GM23248 (cell line): Measurements from ENCODE around the gene TRIM37. TPM values are rescaled to one million over a fixed set of nuclear protein-coding genes. Genes with fewer than 3 reads are reported as not detected.

Experiments
- DNase-seq: peaks from one replicate; pipeline ENCODE4 v3.0.0-alpha.2; 2015
- H2AFZ ChIP-seq: fragments of 200-600 bp; sonication (generic); 2 replicates; pipeline ENCODE4 v1.6.1; 2016; ENCODE audit warnings: antibody characterized with exemption
- H3F3A ChIP-seq: fragments of 200-600 bp; sonication (generic); 2 replicates; pipeline ENCODE4 v1.6.1; 2016; ENCODE audit warnings: mild to moderate bottlenecking, antibody characterized with exemption, mixed run types; ENCODE audit not compliant: insufficient read depth
- H3K27ac ChIP-seq: fragments of 200-600 bp; sonication (generic); 2 replicates; pipeline ENCODE4 v1.5.1; 2016; ENCODE audit warnings: mild to moderate bottlenecking
- H3K27me3 ChIP-seq: fragments of 200-600 bp; sonication (generic); replicated peaks from 2 replicates; pipeline ENCODE4 v1.6.1; 2016; ENCODE audit warnings: mild to moderate bottlenecking; ENCODE audit not compliant: insufficient read depth
- H3K36me3 ChIP-seq: fragments of 200-600 bp; sonication (generic); 2 replicates; pipeline ENCODE4 v1.6.1; 2016; ENCODE audit warnings: low read depth, mild to moderate bottlenecking
- H3K4me1 ChIP-seq: fragments of 200-600 bp; sonication (generic); 2 replicates; pipeline ENCODE4 v1.6.1; 2016; ENCODE audit warnings: mild to moderate bottlenecking; ENCODE audit not compliant: insufficient read depth
- H3K4me2 ChIP-seq: fragments of 200-600 bp; sonication (generic); one replicate; pipeline ENCODE4 v1.6.1; 2016; ENCODE audit warnings: mild to moderate bottlenecking; ENCODE audit not compliant: unreplicated experiment
- H3K4me3 ChIP-seq: fragments of 200-600 bp; sonication (generic); 2 replicates; pipeline ENCODE4 v1.5.1; 2016; ENCODE audit warnings: mild to moderate bottlenecking
- H3K79me2 ChIP-seq: fragments of 200-600 bp; sonication (generic); 2 replicates; pipeline ENCODE4 v1.6.1; 2016; ENCODE audit warnings: mild to moderate bottlenecking; ENCODE audit not compliant: insufficient read depth
- H3K9ac ChIP-seq: fragments of 200-600 bp; sonication (generic); 2 replicates; pipeline ENCODE4 v1.6.1; 2016; ENCODE audit warnings: mild to moderate bottlenecking
- H3K9me2 ChIP-seq: fragments of 200-600 bp; sonication (generic); 2 replicates; pipeline ENCODE4 v1.6.1; 2016; ENCODE audit warnings: mixed run types, mild to moderate bottlenecking, moderate library complexity; ENCODE audit not compliant: insufficient read depth
- H3K9me3 ChIP-seq: fragments of 200-600 bp; sonication (generic); one replicate; pipeline ENCODE4 v1.6.1; 2017; ENCODE audit warnings: low read depth
- H4K20me1 ChIP-seq: fragments of 200-600 bp; sonication (generic); 2 replicates; pipeline ENCODE4 v1.6.0; 2016; ENCODE audit not compliant: insufficient read depth
- EZH2 ChIP-seq: fragments of 200-600 bp; sonication (generic); IDR thresholded peaks from 2 replicates; pipeline ENCODE4 v1.6.1; 2018; ENCODE audit warnings: antibody characterized with exemption, mild to moderate bottlenecking; ENCODE audit not compliant: insufficient read depth, poor library complexity, severe bottlenecking
- EZH2phosphoT487 ChIP-seq: fragments of 200-600 bp; sonication (generic); IDR thresholded peaks from 2 replicates; pipeline ENCODE4 v1.6.1; 2018; ENCODE audit warnings: antibody characterized with exemption, moderate library complexity, mild to moderate bottlenecking, low read depth; ENCODE audit not compliant: insufficient read depth
- WGBS, 2 experiments: methylation state at CpG; one replicate each; pipeline ENCODE4 v1.1.6; 2015 to 2017; ENCODE audit warnings: low lambda C conversion rate in 2 of 2, low coverage in 1 of 2; ENCODE audit errors: missing lambda C conversion rate in 2 of 2; 5-methylcytosine and 5-hydroxymethylcytosine counted together
- in situ Hi-C: fragments of 300-500 bp; cut with MboI; formaldehyde crosslinking; loops from 2 replicates; pipeline ENCODE4 v1.15.0; 2020
- polyA plus RNA-seq: library from polyadenylated mRNA; unstranded; fragments of >200 nt; fragmentation: Nextera tagmentation; extraction: Ambion mirVana; gene quantifications from 2 replicates; pipeline ENCODE4 v1.2.1, GENCODE V29; 2016
- total RNA-seq: library from RNA; depleted of rRNA; stranded (reverse); fragments of >200 nt; shearing (Covaris generic); gene quantifications from 2 replicates; pipeline ENCODE4 v1.2.3, GENCODE V29; 2014

TRIM37 gene
- total and polyA plus RNA-seq, 2 experiments from 2014 or later = 17.1 to 23.7 TPM

GRCh38 chr17:59027750-59028149 is 78.9 kb downstream of the TRIM37 start:
- in situ Hi-C loops = no loop called here

GRCh38 chr17:59026176-59026939 is 80.3 kb downstream of the TRIM37 start:
- no peak overlapping the region for H3K9ac ChIP-seq
- no peak overlapping the region for H3K4me3 ChIP-seq
- no peak for DNase-seq
- H3K36me3 ChIP-seq = peaks cover 7% of the 10 kb centered on the region
- H4K20me1 ChIP-seq = no peaks in the 10 kb centered on the region
- H3K4me1 ChIP-seq = no peaks in the 10 kb centered on the region
- H3K27ac ChIP-seq = no peak overlapping the region
- no peaks in the 10 kb centered on the region for H3K79me2 ChIP-seq
- H3K9me3 ChIP-seq = no peaks in the 10 kb centered on the region
- H3K27me3 ChIP-seq = no peaks in the 10 kb centered on the region
- H3K4me2 ChIP-seq = no peak overlapping the region
- no peaks in the 10 kb centered on the region for H3F3A ChIP-seq
- no peaks in the 10 kb centered on the region for H3K9me2 ChIP-seq
- TF ChIP-seq EZH2phosphoT487 (no peak), EZH2 (no peak)
- H2AFZ ChIP-seq = no peak overlapping the region
- in situ Hi-C loops = no loop called here
- 15 to 19% methylated on average over 1 of the region's 1 CpG for WGBS, 2 experiments

More at GRCh38 chr17:59027750-59028149, 78.9 kb downstream of the TRIM37 start:
- no peaks in the 10 kb centered on the region for H4K20me1 ChIP-seq
- 72 to 75% methylated on average over 4 of the region's 4 CpGs for WGBS, 2 experiments
- TF ChIP-seq EZH2phosphoT487 (no peak), EZH2 (no peak)
- H3K9me2 ChIP-seq = no peaks in the 10 kb centered on the region
- no peaks in the 10 kb centered on the region for H3K79me2 ChIP-seq
- no peak overlapping the region for H3K27ac ChIP-seq
- no peak overlapping the region for H3K4me2 ChIP-seq
- no peak overlapping the region for H3K4me3 ChIP-seq
- H3K9ac ChIP-seq = no peak overlapping the region
- no peak overlapping the region for H2AFZ ChIP-seq
- H3K27me3 ChIP-seq = no peaks in the 10 kb centered on the region
- H3K9me3 ChIP-seq = no peaks in the 10 kb centered on the region
- H3K4me1 ChIP-seq = no peaks in the 10 kb centered on the region
- no peak for DNase-seq
- peaks cover 12% of the 10 kb centered on the region for H3K36me3 ChIP-seq
- no peaks in the 10 kb centered on the region for H3F3A ChIP-seq

GRCh38 chr17:59024916-59025315 is 81.8 kb downstream of the TRIM37 start:
- H3K27me3 ChIP-seq = no peaks in the 10 kb centered on the region
- no peak overlapping the region for H3K4me2 ChIP-seq
- no peaks in the 10 kb centered on the region for H3K9me2 ChIP-seq
- H3K9me3 ChIP-seq = no peaks in the 10 kb centered on the region
- no peak overlapping the region for H3K9ac ChIP-seq
- H3K4me1 ChIP-seq = no peaks in the 10 kb centered on the region
- no peaks in the 10 kb centered on the region for H3F3A ChIP-seq
- DNase-seq = no peak
- in situ Hi-C loops = no loop called here
- no peak overlapping the region for H2AFZ ChIP-seq
- peaks cover 6% of the 10 kb centered on the region for H3K36me3 ChIP-seq
- no peaks in the 10 kb centered on the region for H3K79me2 ChIP-seq
- H3K27ac ChIP-seq = no peak overlapping the region
- no peaks in the 10 kb centered on the region for H4K20me1 ChIP-seq
- H3K4me3 ChIP-seq = no peak overlapping the region
- TF ChIP-seq EZH2phosphoT487 (no peak), EZH2 (no peak)
- WGBS, 2 experiments = 88 to 93% methylated on average over 2 of the region's 2 CpGs

DNA sequence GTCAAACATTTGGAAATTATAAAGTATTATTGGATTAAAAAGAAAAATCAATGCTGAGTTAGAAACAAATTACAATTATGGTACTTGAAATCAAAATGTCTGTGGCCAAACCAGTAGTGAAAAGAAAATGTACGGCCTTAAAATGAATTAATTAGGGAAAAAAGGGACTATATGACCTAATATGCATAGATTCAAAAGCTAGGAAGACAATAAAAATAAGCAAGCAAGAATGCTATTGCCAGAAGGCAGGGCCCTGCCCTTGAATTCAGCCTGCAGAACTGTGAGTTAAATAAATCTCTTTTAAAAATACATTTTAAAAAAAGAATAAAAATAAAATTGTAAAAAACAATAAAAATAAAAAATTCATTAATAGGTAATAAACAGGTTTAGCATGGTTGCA is 88.7 kb downstream of the TRIM37 start:
- Histone ChIP-seq H2AFZ (no peak overlapping the region), H3K79me2 (no peaks in the 10 kb centered on the region), H3K9me3 (no peaks in the 10 kb centered on the region), H3K9me2 (no peaks in the 10 kb centered on the region), H4K20me1 (no peaks in the 10 kb centered on the region), H3K36me3 (no peaks in the 10 kb centered on the region), H3K4me2 (no peak overlapping the region), H3K4me3 (no peak overlapping the region), H3F3A (no peaks in the 10 kb centered on the region), H3K27me3 (no peaks in the 10 kb centered on the region), H3K4me1 (no peaks in the 10 kb centered on the region), H3K27ac (no peak overlapping the region), H3K9ac (no peak overlapping the region)
- no peak for DNase-seq
- in situ Hi-C loops = no loop called here
- 92 to 97% methylated on average over 1 of the region's 1 CpG for WGBS, 2 experiments
- TF ChIP-seq EZH2 = no peak
- TF ChIP-seq EZH2phosphoT487 = no peak

- DNase-seq = no peak
- no peaks in the 10 kb centered on the region for H4K20me1 ChIP-seq
- H3K9me2 ChIP-seq = no peaks in the 10 kb centered on the region
- H3K4me1 ChIP-seq = no peaks in the 10 kb centered on the region
- in situ Hi-C loops = no loop called here
- no peak overlapping the region for H3K4me3 ChIP-seq
- H3K36me3 ChIP-seq = peaks cover 8% of the 10 kb centered on the region; the same call in 1 of the 2 replicates
- TF ChIP-seq EZH2 = no peak
- TF ChIP-seq EZH2phosphoT487 = no peak
- no peaks in the 10 kb centered on the region for H3F3A ChIP-seq
- 96 to 100% methylated on average over 2 of the region's 2 CpGs for WGBS, 2 experiments
- no peak overlapping the region for H3K9ac ChIP-seq
- no peaks in the 10 kb centered on the region for H3K9me3 ChIP-seq
- H2AFZ ChIP-seq = no peak overlapping the region
- no peaks in the 10 kb centered on the region for H3K27me3 ChIP-seq
- H3K27ac ChIP-seq = no peak overlapping the region
- H3K4me2 ChIP-seq = no peak overlapping the region
- H3K79me2 ChIP-seq = no peaks in the 10 kb centered on the region
Observed at GRCh38 chr17:59011975-59012374, 94.7 kb downstream of the TRIM37 start.
